Measurements from ENCODE around the gene RENBP.

DNA sequence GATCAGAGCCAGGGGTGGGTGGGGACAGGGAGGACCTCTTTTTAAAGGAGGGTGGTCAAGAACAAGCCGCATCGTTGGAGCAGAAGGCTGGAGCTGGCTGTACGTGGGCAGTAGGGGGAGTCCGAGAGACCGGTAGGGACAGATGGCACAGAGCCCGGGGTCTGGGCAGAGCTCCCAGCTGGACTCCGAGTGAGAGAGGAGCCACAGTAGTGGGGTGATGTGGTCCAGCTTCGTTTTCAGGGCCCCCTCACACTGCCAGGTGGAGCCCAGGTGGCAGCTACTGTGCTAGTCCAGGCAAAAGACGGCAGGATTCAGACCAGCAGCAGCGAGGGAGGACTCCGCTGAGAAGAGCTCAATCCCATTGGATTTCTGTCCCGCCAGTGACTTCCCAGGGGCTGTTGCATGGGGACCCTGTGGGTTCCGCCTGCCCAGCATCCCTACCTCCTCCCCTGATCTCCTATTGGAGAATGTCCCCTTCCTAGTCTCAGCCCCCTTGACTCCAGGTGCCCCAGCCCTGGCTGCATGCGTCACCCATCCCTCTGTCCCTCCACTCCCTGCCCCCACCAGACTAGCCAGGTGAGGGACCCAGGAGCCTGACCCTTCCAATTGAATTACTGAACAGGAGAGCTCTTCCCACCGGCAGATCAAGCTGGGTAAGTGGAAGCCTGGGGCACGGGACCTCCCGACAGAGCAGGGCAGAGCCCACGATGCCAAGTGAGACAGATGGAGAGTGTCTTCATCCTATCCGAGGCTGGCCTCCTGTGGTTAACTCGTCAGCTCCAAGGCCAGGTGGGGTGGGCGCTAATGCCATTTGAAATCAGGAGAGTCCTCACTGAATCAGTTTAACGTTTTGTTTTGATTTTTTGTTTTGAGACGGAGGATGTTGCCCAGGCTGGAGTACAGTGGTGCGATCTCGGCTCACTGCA, 21.2 kb downstream of the RENBP start:
- TF ChIP-seq CTCF (IDR thresholded peaks at IDR 0.05 in 4 of 5, conservative IDR thresholded peaks at IDR 0.05 in 1 of 5) (peak in 4 of 5 experiments; percentile 26 to 65 (median 47)), POLR2A (IDR thresholded peaks at IDR 0.05) (no peak)
